Smooth muscle cell of the brain vasculature (primary cell): ENCODE results near the gene ILK.

ENCODE experiments used
- DNase-seq: peaks from one replicate; pipeline ENCODE4 v3.0.0-alpha.2; 2012; ENCODE audit warnings: low read depth, low spot score

The ILK gene

DNA sequence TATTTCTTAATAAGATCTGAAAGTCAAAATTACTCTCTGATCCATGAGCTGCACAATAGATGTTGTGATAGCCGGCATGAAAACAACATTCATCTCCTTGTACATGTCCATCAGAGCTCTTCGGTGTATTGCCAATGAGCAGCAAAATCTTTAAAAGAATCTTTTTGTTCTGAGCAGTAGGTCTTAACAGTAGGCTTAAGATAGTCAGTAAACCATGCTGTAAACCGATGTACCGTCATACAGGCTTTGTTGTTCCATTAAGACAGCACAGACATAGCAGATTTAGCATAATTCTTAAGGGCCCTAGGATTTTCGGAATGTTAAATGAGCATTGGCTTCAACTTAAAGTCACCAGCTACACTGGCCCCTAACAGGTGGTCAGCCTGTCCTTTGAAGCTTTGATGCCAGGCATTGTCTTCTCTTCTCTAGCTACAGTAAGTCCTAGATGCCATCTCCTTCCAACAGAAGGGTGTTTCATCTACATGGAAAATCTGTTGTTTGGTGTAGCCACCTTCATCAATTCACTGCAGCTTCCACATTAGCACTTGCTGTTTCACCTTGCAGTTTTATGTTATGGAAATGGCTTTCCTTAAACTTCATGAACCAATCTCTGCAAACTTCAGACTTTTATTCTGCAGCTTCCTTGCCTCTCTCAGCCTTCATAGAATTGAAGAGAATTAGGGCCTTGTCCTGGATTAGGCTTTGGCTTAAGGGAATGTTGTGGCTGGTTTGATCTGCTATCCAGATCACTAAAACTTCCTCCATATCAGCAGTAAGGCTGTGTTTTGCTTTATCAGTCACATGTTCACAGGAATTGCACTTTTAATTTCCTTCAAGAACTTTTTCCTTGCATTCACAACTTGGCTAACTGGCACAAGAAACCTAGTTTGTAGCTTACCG is 28.5 kb upstream of the ILK start:
- DNase-seq, result no peak

DNA sequence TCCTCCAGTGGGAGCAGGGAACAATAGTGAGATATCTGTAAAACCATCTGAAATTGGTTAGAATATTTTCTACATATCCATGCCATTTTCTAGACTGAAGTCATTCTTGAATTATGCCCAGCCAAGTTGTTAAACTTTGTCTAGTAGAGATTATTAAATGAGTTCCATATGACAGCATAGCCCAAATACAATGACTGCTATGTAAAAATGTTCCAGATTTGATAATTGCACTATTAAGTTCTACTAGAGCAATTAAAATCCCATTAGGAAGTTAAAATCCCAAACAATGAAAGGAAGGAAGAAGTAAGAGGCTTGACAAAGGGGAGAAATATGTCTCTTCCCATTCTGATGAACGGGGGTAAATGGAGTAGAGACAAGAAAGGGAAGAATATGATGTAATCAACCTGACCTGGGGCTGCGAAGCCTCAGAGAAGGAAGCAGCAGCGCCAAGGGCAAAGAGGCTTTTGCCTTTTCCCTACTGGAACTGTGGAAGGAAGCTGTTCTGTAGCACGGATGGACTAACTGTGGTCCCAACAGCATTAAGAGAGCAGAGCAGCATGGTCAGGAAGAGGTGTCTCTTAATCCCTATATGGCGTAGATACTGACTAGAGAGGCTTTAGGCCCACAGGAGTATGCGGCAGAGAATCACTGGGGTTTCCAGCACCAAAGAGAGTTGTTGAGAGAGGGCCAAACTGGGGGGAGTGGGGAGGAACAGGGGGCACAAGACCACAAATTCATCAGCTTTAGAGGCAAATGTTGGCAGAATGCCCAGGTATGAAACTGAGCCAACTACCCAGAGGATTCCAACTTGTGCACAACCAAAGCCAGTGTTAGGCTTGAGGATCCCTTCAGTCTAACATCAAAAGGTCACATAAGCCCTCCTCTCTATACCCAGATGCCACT is 26.9 kb upstream of the ILK start:
- DNase-seq, result no peak

DNA sequence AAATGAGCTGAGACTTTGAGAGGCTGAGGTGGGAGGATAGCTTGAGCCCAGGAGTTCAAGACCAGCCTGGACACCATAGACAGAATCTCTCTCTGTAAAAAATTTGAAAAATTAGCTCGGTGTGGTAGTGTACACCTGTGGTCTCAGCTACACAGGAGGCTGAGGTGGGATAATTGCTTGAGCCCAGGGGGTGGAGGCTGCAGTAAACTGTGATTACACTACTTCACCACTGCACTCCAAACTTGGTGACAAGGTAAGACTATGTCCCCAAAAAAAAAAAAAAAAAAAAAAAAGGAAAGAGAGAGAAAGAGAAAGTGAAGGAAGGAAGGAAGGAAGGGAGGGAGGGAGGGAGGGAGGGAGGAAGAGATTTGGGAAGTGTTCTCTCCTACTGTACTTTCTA is 25.4 kb upstream of the ILK start:
- DNase-seq, result no peak

DNA sequence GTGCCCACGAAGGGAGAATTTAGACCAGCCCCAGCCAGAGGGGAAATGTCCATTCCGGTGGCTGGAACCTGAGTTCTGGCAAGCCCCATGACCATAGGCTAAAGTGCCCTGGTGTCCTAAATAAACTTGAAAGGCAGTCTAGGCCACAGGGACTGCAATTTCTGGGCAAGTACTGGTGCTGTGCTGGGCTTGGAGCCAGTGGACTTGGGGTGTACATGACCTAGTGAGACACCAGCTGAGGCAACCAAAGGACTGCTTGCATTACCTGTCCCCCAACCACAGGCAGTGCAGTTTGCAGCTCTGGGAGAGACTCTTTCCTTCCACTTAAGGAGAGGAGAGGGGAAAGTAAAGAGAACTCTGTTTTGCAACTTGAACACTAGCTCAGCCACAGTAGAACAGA is 23.9 kb upstream of the ILK start:
- DNase-seq, result no peak

DNA sequence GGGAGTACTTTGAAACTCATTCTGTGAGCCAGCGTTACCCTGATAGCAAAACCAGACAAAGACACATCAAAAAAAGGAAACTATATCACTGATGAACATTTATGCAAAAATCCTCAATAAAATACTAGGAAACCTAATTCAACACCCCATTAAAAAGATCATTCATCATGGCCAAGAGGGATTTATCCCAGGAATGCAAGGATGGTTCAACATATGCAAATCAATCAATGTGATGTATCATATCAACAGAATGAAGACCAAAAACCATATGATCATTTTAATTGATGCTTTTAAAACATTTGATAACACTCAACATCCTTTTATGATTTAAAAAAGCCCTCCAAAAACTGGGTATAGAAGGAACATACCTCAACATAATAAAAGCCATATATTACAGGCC is 20.0 kb upstream of the ILK start:
- no peak for DNase-seq

DNA sequence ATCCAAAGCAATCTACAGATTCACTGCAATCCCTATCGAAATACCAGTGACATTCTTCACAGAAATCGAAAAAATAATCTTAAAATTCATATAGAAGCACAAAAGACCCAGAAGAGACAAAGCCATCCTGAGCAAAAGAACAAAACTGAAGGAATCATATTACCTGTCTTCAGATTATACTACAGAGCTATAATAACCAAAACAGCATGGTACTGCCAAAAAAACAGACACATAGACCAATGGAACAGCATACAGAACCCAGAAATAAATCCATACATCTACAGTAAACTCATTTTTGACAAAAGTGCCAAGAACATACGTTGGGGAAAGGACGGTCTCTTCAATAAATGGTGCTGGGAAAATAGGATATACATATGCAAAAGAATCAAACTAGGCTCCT is 19.0 kb upstream of the ILK start:
- DNase-seq, result no peak

DNA sequence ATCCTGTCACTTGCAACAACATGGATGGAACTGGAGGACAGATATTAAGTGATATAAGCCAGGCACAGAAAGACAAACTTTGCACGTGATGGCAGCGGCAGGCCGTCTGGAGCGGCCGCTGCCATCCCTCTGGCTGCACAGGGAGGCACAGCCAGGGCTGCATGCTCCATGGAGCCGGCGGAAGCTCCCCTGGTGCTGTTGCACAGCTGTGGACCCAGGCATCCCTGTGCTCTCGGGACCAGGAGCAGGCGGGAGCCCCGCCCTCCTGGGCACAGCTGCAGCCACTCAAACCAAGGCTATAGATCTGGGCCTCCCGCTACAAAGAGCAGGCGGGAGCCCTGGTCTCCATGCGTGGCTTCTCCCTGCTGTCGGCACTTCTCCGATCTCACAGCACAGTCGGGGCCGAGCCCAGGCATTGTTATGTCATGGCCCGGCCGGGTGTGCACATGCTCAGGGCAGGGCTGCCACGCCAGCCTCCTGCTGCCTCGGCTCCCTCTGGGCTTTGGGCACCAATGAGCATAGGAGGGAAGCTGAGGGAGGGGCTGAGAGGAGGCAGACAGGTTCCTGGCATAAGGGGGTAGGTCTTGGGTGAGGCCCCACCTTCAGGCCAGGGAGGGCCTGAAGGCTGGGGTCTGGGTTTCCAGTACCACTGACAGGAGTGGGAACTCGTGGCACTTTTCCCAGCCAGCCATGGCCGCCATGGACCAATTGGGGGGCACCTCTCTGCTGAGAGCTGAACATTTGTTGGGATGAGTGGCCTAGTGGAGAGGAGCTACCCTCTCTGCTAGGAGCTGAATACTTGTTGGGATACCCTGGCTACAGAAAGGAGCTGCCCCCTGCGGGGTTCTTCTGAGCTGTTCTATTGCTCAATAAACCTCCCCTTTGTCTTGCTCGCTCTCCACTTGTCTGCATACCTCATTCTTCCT is 16.9 kb upstream of the ILK start:
- no peak for DNase-seq

DNA sequence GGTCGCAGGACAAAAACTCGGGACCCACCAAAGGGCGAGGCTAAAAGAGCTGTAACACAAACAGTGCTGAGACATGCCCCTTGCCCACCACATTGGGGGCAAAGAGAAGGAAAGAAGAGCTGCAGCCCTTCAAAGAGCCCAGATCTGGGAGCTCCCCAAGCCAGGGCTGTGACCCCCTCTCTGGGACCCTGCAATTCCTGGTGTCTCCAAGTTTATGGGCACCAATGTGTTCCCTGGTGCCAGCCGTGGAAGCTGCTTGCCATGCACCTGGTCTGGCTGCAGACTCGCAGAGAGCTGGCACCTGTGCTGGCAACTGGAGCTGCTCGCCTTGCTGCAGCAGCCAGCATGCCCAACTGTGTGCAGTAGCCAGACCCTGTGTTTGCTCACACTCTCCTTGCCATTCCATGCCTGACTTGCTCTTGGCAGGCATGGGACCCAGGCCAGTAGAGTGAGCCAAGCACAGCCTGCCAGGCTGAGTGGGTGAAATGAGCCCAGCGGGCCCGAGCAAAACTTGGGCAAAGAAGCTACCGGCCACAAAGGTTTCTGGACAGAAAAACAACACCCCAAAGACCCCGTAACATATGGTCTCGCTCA is 16.1 kb upstream of the ILK start:
- no peak for DNase-seq

DNA sequence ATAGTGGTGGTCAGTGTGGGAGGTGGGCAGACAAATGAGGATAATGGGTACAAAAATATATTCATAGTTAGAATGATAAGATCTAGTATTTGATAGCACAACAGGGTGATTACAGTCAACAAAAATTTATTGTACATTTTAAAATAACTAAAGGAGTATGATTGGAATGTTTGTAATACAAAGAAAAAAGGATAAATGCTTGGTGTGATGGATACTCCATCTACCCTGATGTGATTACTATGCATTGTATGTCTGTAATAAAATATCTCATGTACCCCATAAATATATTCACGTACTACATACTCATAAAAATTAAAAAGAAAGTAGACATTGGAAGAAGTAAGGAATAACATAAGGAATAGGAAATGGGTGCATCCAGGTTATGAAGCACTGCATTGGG is 15.6 kb upstream of the ILK start:
- DNase-seq, result no peak

DNA sequence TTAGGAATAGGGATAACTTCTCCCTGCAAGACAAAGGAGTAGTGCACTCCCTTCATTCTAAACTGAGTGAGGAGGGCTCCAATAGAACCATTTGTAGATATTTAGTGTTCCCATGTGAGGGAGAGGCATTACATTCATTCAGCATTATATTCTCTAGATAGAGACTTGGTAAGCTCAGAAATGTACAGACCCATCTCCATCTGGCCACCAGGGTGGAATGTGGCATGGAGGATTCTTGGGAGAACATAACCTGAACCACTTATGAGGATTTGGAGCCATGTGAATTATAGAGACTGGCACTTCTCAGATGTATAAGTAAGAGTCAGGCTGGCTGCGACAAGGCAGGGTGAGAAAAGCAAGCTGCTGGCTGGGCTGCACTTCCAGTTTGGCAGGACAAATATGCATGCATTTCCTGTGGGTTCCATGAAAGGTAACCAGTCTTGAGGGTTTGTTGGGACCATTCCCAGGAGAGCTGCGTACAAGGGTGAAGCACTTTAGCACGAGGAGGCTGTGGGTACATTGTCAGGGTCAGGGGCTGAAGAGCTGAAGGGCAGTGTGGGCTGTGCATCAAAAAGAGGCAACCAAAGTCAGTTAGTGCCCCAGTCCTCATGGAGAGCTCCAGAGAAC is 9.3 kb upstream of the ILK start:
- no peak for DNase-seq

DNA sequence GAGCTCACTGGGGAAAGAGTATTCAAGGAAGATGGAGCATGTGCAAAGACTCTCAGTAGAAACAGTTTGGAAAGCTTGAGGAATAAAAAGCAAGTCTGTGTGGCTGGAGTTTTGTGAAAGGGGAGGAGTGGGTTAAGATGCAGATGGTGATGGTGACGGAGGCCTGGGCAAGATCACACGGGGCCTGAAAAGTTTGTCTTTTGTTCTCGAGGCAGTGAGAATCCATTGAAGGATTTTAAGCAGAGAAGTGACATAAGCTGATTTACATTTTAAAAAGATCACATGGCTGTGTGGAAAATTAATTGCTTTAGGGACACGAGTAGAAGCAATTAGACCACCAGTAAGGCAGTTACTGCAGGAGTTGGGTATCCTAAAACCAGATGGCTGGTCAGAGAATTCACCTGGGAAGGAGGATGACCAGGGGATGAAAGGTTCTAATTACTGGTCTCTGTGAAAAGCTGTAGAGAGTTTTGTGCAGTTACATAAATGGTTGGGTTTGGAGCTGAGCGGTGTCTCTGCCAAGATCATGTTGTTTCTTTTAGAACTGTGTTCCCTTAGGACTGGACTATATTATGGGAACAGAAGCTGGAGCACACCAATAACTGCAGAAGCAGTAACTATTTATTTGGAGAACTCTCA is 7.2 kb upstream of the ILK start:
- no peak for DNase-seq

DNA sequence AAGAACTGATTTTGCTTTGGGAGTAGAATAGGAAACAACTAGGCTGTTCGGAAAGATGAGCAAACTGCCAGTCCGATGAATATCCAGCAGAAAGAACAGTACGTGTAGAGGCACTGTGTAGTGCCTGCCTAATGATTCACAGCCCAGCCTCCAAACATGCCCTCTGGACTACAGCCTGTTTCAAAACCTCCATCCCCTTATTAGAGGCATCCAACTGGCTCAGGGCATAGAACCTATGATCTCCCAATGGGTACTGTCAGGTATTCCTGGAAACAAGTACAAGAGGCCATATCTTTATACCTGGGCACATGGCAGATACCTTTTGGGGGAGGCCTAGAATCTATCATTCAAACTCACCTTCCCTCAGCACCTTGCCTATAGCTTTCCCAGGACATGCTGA is 5.0 kb upstream of the ILK start:
- no peak for DNase-seq

DNA sequence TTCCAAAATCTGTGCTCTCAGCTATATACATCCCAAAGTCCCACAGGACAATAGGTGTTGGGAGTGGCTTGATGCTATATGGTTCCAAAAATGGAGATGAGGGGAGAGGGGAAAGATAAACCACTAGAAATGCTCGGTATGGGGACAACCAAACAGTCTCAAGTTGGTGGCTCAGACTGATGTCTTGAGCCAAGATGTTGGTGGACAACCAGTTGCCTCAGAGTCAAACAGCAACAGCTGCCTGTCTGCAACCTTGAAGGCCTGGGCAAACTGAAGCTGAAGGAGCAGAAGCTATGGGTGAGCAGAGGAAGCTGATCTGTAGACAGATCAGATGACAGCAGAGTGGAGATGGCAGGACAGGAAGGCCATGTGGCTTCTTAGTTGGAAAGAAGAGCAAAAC is 4.1 kb upstream of the ILK start:
- DNase-seq, result no peak

DNA sequence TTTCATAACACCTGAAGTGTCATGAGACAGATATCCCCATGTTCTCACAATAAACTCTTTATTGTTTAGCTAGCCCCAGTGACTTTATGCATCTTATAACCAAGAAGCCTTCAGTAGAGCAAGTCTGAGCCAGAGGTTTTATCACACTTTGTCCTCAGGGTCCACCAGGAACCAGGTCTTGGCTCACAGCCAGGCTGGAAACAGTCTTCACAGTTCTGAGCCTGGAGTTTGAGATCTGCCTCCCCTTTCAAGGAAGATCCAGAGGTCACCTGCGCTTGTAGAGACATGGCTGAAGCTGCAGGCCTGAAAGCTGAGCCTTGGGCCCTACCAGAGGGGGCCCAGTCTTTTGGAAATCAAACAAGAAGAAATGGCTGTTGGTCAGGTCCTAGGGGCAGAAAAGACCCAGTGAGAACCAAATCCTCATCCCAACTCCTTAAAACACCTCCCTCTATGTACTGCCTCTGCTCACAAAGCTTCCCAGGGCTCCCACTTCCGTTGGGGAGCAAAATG is 3.6 kb upstream of the ILK start:
- DNase-seq, result no peak

DNA sequence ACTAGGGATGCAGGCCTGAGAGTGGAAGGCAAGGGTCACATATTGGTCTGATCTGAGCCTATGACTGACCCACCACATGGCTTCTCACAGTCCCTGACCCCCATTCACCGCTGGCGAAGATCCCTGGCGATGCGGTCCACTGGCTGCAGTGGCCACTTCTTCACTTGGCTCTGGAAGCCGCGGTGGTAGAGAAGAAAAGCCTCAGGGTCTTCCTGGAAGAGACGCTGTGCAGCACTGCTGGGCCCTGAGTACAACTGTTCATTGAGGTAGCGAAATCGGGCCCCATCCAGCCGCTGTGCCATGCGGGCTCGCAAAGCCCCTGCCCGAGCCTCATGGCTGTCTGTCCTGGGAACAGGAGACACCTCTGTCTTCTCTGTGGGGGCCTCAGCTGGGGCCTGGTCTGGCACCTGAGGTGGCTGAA is 2.5 kb upstream of the ILK start:
- no peak for DNase-seq

DNA sequence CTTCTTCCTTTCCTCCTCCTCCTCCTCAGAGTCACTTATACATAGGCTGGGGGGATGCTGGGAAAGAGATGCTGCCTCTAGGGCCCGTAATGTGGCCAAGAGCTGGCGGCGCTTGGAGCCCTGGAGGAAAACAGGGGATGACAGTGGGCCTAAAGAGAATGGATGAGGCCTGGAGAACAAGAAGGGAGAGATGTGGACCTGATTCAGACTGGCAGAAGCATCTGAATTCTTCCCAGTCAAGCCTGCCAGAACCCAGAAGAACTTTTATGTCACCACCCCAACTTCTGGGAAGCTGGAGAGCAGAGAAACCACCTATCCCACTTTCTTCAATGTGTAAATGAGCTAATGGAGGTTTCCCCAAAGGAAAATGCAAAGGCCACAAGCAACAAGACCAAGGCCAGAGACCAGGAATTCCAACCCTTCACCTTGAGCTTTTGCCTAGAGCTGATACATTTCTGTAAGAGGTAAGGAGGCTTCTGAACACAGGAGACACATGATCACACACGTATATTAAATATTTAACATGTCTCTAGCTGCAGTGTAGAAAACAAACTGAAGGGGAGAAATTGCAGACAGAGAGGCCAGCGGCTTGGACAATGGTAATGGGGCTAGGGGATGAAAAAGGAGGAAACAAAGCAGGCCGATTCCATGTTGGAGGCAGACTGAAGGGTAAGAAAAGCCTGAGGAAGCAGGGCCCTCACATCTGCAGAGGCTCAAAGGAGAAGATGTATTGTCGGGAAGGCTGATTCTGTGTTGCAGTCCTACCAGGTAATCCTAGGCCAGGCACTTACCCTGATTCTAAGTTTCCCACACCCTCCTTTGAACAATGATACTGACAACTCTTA is 1.3 kb upstream of the ILK start:
- DNase-seq, result no peak

DNA sequence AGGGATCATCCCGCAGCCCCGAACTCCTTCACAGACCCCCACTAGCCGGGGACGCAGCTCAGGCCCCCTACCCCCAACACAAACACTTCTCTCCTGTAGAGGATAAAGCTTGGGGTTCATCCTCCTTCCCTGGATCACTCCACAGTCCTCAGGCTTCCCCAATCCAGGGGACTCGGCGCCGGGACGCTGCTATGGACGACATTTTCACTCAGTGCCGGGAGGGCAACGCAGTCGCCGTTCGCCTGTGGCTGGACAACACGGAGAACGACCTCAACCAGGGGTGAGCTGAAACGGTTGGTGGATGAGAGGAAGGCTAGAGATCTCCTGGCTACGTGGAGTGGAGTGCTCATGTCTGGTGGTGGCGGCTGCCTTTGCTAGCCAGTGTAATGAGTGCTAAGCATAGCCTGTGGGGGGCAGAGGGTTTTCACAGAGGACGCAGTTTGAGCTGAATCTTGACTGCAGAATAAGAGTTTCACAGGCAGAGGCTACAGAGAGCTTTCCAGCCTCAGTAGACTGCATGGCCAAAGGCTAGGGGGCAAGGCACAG is 580 bp downstream of the ILK start:
- no peak for DNase-seq

DNA sequence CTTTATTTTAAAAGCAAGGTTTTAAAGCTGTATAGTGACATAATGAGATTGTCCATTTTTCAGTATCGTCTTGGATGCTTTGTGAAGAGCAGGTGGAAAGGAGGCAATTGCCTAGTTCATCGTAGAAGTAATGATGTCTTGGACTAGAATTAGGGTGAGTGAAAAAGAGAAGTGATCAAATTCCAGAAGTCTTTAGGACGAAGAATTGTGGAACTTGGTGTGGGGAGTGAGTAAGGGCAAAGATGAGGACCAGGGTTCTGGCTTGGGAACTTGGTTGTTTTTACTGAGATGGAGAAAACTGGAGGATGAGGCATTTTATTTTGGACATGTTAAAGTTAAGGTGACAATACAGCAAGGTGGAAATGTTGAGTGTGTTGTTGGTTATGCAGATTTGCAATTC is 1.2 kb downstream of the ILK start:
- no peak for DNase-seq
